Muscle layer of duodenum (tissue), 2 donors: Measurements from ENCODE around the gene UCN.
"Not testable (repeated sequence)": the region's sequence is repeated elsewhere in the genome, so short reads cannot be mapped to it uniquely, and the experiment has no call there.

Experiments
- H3K27ac ChIP-seq: one replicate; pipeline ENCODE4 v1.7.0; 2013; ENCODE audit warnings: mild to moderate bottlenecking, low read length
- H3K27me3 ChIP-seq: one replicate; pipeline ENCODE4 v1.7.0; 2013; ENCODE audit warnings: low read depth, mild to moderate bottlenecking, control low read depth, low read length
- H3K36me3 ChIP-seq, 2 donors: one replicate each; pipeline ENCODE4 v1.7.0; 2013; ENCODE audit warnings: low read length in 2 of 2, control low read depth in 1 of 2, mild to moderate bottlenecking in 1 of 2; ENCODE audit not compliant: insufficient read depth in 2 of 2, control insufficient read depth in 1 of 2
- H3K4me1 ChIP-seq, 2 donors: one replicate each; pipeline ENCODE4 v1.7.0; 2013; ENCODE audit warnings: low read length in 2 of 2, mild to moderate bottlenecking in 2 of 2, control low read depth in 1 of 2, moderate library complexity in 1 of 2; ENCODE audit not compliant: insufficient read depth in 2 of 2, control insufficient read depth in 1 of 2
- H3K4me3 ChIP-seq, 2 donors: one replicate each; pipeline ENCODE4 v1.7.0; 2013; ENCODE audit warnings: low read length in 2 of 2, low read depth in 1 of 2, mild to moderate bottlenecking in 1 of 2
- H3K9me3 ChIP-seq, 2 donors: one replicate each; pipeline ENCODE4 v1.7.0; 2013; ENCODE audit warnings: low read length in 2 of 2, control low read depth in 1 of 2, mild to moderate bottlenecking in 1 of 2; ENCODE audit not compliant: control insufficient read depth in 1 of 2
- donor health status: healthy.

UCN gene

GRCh38 chr2:27300606-27301005 is 7.6 kb downstream of the UCN start:
- H3K27me3 ChIP-seq, H3K36me3 ChIP-seq, H3K27ac ChIP-seq, H3K9me3 ChIP-seq, H3K4me3 ChIP-seq, H3K4me1 ChIP-seq: not testable (repeated sequence)

GRCh38 chr2:27298391-27299080 is 9.7 kb downstream of the UCN start:
- no peaks in the 10 kb centered on the region for H3K36me3 ChIP-seq
- H3K27me3 ChIP-seq = no peaks in the 10 kb centered on the region
- H3K27ac ChIP-seq = no peak overlapping the region
- H3K4me3 ChIP-seq = no peak overlapping the region
- H3K9me3 ChIP-seq = no peaks in the 10 kb centered on the region
- peaks cover 0 to 3% of the 10 kb centered on the region in 2 donors for H3K4me1 ChIP-seq

GRCh38 chr2:27297195-27297594 is 11.1 kb downstream of the UCN start:
- Histone ChIP-seq H3K36me3 (no peaks in the 10 kb centered on the region), H3K27ac (no peak overlapping the region), H3K4me3 (no peak overlapping the region), H3K27me3 (no peaks in the 10 kb centered on the region), H3K9me3 (no peaks in the 10 kb centered on the region), H3K4me1 (no peaks in the 10 kb centered on the region)

- Histone ChIP-seq H3K4me3 (no peak overlapping the region), H3K27me3 (no peaks in the 10 kb centered on the region), H3K4me1 (no peaks in the 10 kb centered on the region), H3K9me3 (no peaks in the 10 kb centered on the region), H3K27ac (no peak overlapping the region), H3K36me3 (no peaks in the 10 kb centered on the region)
Measured at GRCh38 chr2:27296481-27296880, 11.8 kb downstream of the UCN start.

- no peak overlapping the region for H3K27ac ChIP-seq
Measured at GRCh38 chr2:27294928-27295327, 13.3 kb downstream of the UCN start.

GRCh38 chr2:27291865-27292264 is 16.4 kb downstream of the UCN start:
- Histone ChIP-seq H3K36me3 (no peaks in the 10 kb centered on the region), H3K9me3 (no peaks in the 10 kb centered on the region), H3K27ac (no peak overlapping the region), H3K4me3 (no peak overlapping the region), H3K4me1 (no peaks in the 10 kb centered on the region), H3K27me3 (no peaks in the 10 kb centered on the region)

More at GRCh38 chr2:27294928-27295327, 13.3 kb downstream of the UCN start:
- H3K4me3 ChIP-seq = no peak overlapping the region
- no peaks in the 10 kb centered on the region for H3K9me3 ChIP-seq
- H3K36me3 ChIP-seq = no peaks in the 10 kb centered on the region
- no peaks in the 10 kb centered on the region for H3K4me1 ChIP-seq
- no peaks in the 10 kb centered on the region for H3K27me3 ChIP-seq

GRCh38 chr2:27290549-27290948 is 17.7 kb downstream of the UCN start:
- no peaks in the 10 kb centered on the region for H3K36me3 ChIP-seq
- H3K4me1 ChIP-seq = no peaks in the 10 kb centered on the region
- no peaks in the 10 kb centered on the region for H3K9me3 ChIP-seq
- H3K27me3 ChIP-seq = no peaks in the 10 kb centered on the region
- no peak overlapping the region for H3K4me3 ChIP-seq
- no peak overlapping the region for H3K27ac ChIP-seq

GRCh38 chr2:27288610-27289009 is 19.6 kb downstream of the UCN start:
- no peak overlapping the region for H3K4me3 ChIP-seq
- H3K27me3 ChIP-seq = no peaks in the 10 kb centered on the region
- H3K27ac ChIP-seq = no peak overlapping the region
- H3K36me3 ChIP-seq = no peaks in the 10 kb centered on the region
- H3K9me3 ChIP-seq = no peaks in the 10 kb centered on the region
- no peaks in the 10 kb centered on the region for H3K4me1 ChIP-seq

GRCh38 chr2:27285481-27285880 is 22.8 kb downstream of the UCN start:
- Histone ChIP-seq H3K9me3 (no peaks in the 10 kb centered on the region), H3K4me3 (no peak overlapping the region), H3K27me3 (peaks cover 3% of the 10 kb centered on the region), H3K27ac (no peak overlapping the region), H3K4me1 (no peaks in the 10 kb centered on the region), H3K36me3 (no peaks in the 10 kb centered on the region)

GRCh38 chr2:27284996-27285395 is 23.2 kb downstream of the UCN start:
- Histone ChIP-seq H3K27me3 (peaks cover 3% of the 10 kb centered on the region), H3K9me3 (no peaks in the 10 kb centered on the region), H3K27ac (no peak overlapping the region), H3K36me3 (no peaks in the 10 kb centered on the region), H3K4me1 (no peaks in the 10 kb centered on the region), H3K4me3 (no peak overlapping the region)

GRCh38 chr2:27282892-27283291 is 25.4 kb downstream of the UCN start:
- Histone ChIP-seq H3K9me3 (no peaks in the 10 kb centered on the region), H3K4me1 (no peaks in the 10 kb centered on the region), H3K27me3 (peaks cover 3% of the 10 kb centered on the region), H3K27ac (no peak overlapping the region), H3K4me3 (no peak overlapping the region), H3K36me3 (no peaks in the 10 kb centered on the region)

GRCh38 chr2:27281855-27282559 is 26.2 kb downstream of the UCN start, which contains the start of gene TRIM54:
Gene TRIM54, plus strand, starts transcription at chr2:27282429. Its CDS starts 303 bp downstream, at chr2:27282732.
- Histone ChIP-seq H3K4me1 (no peaks in the 10 kb centered on the region), H3K27ac (no peak within 1 kb of the TSS), H3K36me3 (no peaks in the 10 kb centered on the region), H3K4me3 (no peak within 1 kb of the TSS), H3K9me3 (no peaks in the 10 kb centered on the region), H3K27me3 (peaks cover 3% of the 10 kb centered on the region)
